Measurements from ENCODE around the gene DSE.

The DSE gene

DNA sequence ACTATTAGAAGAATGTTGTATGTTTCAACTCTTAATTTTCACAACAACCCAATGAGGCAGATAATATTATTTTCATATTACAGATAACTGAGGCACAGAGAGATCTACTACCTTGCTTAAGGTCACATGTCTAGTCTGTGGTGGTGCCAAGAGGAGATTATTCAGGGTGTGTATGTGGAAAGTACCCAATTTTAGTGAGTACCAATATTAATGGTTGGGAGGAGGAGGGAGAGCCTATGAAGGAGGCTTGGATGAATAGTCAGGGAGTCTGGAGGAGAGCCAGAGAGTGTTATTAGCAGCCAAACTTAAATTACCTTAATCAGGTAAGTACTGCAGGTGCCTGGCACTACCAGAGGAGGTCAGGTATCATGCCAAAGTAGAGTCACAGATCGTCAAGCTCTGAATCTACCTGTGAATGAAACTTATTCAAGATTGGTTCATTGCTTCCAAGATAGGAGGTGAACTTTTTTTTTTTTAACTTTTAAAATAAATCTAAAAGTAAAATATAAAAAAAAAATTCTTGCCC lies 79.5 kb downstream of the DSE start:
- no peak for DNase-seq

DNA sequence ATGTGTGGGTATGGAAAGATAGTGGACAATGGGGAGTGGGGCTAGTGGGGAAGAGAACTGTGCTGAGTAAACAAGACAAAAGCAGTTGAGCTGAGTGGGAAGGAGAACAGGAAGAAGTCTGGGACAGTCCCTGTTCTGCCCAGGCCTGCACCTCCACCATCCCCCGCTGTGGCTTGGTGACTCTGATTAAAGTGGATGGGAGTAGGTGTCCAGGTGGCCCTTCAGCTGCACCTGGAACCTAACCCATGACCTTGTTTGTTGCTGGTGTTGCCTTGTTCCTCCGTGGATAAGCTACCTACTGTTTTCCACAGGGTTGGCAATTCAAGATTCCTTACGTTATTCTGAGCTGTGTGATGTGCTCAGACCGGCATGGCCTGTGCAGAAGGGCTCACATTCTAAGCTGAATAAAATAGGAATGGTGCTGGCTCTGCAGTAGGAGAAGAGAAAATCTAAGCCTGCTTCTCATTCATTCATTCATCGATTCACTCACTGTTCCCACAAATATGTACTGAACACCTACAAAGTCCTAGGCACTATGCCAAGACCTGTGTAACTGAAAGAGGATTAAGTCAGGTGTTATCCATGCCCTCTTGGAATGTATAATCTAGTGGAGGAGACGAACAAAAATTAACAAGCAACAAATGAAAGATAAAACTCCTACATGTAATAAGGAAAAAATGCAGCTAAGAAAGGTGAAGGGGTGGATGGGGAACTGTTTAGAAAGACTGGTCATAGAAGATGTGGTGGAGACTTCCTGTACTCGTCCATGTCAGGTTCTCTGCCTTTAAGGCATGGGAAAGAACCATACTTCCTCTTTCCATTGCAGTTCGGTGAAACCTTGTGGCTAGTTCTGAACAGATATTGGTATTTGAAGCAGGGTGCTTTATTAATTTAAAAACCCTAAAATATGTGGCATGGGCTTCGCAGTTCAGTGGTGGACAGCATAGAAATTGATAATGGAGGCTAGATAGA lies 80.3 kb downstream of the DSE start:
- peak; percentile 60 for DNase-seq

DNA sequence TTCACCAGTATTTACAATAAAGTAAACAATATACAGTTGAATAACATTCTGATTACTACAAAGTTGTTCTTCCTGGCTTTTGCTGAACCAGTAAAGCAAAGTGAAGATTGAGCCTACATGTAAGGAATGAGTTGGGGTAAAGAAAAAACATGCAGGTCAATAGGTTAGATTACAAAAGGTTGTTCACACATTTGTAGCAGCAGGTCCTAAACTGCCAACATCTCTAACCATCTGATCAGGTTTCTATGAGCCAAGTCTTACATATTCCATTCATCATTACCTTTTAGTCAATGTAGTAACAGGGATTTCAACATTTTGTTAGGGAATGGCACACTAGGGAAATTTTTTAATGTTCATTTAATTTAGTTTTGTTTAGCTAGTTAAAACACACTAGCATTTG lies 81.2 kb downstream of the DSE start:
- DNase-seq: no peak

DNA sequence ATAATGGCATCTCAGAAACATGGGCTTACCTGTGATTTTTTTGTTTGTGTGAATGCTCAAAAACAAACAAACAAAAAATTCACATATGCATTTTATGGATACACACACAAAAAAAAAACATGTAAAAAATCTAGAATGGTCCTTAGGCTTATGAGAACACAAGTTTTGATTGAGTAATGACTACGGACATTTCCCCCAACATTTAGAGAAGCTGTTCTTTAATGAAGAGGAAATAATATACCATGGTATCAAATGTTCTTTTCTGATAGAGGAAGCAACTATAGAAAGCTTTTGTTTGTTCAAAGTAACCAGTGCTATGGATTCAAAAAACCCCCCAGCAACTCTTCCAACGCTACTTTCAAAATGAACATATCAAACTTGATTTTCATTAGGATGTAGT lies 81.8 kb downstream of the DSE start:
- DNase-seq: no peak

DNA sequence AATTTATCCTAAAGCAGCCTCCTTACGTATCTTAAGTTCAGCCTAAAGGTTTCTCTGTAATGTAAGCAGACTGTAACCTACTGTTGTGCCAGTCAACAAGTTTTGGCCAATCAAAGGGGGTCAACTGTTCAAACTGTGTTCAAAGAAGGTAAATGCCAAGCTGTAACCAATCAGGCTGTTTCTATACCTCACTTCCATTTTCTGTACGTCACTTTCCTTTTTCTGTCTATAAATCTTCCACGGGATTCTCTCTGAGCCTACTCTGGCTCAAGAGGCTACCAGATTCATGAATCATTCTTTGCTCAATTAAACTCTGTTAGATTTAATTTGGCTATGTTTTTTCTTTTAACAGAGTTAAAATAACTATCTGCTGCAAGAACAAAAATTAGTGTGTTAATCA lies 85.4 kb downstream of the DSE start:
- DNase-seq: no peak

DNA sequence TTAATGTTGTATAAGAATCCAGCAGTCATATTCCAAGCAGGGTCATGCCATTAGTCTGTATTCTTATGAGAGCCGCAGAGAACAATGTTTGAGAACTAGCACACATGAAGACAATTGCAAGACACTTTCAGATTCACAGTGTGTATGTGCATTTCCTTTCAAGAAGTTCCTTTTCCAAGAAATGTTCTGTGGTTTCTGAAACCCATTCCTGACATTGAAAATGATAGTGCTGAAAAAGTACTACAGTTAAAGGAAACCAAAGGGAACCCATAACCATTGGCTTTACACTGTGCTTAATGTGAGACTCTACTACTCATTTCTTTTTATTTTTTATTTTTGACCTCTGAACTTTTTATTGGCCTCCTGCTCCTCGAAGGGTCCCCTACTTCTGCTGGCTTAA lies 86.2 kb downstream of the DSE start:
- no peak for DNase-seq

DNA sequence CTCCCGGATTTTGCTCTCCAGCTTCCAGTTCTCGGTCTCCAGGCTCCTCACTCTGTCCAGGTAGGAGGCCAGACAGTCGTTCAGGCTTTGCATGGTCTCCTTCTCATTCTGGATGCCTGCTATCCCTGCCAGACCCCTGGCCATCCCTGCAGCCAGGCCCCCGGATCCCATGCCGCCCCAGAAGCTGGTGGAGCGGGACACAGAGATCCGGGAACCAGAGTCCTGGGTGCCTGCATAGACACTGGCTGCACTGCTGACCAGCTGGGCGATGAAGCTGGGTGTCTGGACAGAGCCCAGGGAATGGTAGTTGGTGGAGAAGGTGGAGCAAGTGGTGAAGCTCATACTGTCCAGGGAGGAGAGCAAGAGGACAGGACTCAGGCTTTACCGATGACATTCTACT lies 87.5 kb downstream of the DSE start:
- no peak for DNase-seq

DNA sequence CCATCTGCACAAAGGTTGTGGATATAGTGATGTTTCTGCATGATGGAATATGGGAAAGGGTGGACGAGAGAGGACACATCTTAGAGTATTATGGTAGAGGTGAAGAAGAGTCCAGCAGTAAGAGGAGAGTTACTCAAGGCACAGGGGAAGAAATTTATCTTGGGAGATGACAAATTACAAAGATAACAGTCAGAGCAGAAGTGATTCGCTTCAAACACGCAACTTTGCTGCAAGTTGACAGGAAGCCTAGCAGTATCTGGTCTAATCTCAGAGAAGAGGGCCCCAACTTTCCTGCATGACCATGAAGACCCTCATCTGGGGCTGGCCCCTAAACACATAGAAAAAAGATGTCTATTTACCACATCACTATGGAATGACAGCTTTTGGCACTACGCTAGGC lies 89.2 kb downstream of the DSE start:
- DNase-seq: no peak

DNA sequence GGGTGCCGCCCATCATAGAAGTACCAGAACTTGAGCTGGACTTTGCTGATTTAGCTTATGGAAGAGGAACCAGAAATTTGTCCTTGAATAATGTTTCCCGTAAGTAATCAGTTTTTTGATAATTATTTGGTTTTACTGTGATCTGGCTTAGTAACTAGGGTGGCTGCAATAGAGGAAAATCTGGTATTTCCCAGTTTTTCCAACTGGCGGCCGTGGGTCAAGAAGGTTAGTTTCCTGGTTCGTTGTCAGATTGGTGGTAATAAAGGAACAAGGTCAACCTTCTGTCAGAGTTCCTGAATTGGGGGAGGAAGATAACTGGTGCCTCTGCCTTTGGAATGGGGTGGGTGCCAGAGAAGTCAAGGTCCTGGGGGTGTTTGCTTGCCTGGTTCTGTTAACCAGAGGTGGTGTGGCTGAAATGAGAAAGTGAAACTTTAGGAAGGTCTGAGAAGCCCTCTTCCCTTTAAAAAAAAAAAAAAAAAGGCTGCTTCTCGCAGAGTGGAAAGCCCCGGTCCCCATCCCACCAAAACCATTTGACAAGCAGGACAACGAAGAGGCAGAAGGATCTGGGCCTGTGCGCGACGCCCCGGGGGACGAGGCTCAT lies 90.7 kb downstream of the DSE start, which contains the start of gene CALHM6:
TSS of gene CALHM6 (plus strand) at position 45 of the 601 bp plus-strand sequence. CDS start at position 600, 555 bp downstream.
- DNase-seq: no peak

DNA sequence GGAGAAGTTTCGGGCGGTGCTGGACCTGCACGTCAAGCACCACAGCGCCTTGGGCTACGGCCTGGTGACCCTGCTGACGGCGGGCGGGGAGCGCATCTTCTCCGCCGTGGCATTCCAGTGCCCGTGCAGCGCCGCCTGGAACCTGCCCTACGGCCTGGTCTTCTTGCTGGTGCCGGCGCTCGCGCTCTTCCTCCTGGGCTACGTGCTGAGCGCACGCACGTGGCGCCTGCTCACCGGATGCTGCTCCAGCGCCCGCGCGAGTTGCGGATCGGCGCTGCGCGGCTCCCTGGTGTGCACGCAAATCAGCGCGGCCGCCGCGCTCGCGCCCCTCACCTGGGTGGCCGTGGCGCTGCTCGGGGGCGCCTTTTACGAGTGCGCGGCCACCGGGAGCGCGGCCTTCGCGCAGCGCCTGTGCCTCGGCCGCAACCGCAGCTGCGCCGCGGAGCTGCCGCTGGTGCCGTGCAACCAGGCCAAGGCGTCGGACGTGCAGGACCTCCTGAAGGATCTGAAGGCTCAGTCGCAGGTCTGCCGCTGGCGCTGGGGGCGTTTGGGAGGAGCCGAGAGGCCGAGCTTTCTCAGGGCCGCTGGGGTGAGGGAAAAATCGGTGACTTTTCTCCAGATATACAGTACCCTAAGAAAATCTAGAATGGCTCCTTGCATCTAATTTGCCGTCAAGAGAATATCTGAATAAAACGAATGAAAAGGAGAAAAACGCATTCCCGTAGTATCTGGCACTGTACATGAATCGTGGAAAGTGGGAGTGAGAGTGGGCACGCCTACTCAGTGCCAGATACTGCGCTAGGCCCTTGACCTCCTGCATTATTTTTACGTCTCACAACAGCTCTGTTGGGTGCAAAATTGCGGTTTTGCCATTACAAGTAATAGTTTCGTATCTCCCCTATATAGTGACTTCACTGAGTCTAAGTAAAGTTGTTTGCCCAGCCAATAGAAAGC lies 91.5 kb downstream of the DSE start:
- peak; percentile 38 for DNase-seq

DNA sequence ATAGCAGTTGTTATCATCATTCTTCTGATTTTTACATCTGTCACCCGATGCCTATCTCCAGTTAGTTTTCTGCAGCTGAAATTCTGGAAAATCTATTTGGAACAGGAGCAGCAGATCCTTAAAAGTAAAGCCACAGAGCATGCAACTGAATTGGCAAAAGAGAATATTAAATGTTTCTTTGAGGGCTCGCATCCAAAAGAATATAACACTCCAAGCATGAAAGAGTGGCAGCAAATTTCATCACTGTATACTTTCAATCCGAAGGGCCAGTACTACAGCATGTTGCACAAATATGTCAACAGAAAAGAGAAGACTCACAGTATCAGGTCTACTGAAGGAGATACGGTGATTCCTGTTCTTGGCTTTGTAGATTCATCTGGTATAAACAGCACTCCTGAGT lies 92.6 kb downstream of the DSE start:
- no peak for DNase-seq

DNA sequence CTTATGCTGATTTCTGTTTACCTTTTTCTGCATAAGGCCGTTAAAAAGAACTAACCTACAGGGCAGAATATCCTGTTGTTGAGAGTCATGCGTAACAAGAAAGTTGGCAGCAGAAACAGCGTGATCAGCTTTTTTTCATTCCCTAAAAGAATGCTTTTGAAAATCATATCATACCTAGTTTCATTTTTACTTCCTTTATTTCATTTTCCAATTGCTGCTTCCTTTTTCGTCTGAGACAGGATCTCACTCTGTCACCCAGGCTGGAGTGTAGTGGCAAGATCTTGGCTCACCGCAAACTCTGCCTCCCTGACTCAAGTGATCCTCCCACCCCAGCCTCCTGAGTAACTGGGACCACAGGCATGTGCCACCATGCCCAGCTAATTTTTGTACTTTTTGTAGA lies 94.5 kb downstream of the DSE start:
- peak; percentile 49 for DNase-seq

DNA sequence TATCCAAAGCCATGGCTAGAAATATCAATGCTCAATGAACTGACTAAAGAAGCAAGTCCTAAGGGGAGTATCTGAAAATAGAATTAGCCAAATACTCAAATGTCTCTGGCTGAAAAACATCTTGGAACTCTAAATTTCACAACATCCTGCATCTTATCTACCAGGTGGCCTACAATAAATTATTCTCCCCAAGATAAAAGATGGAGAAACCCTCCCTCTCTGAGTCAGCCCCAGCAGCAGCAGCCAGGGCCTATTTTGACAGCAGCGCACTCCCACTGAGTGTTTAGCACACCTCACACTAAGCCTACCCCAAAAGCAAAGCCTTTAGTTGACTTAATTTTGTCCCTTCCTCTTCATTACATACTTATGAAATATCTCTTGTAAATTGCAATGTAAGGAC lies 96.3 kb downstream of the DSE start:
- no peak for DNase-seq

DNA sequence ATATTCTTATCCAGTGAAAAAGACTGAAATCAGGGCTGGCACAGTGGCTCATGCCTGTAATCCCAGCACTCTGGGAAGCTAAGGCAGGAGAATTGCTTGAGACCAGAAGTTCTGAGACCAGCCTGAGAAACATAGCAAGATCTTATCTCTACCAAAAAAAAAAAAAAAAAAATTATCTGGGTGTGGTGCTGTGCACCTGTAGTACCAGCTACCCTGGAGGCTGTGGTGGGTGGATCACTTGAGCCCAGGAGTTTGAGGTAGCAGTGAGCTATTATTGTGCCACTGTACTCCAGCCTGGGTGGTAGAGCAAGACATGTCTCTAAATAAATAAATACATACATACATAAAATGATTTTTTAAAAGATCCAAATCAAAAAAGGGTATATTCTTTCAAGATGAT lies 96.8 kb downstream of the DSE start:
- no peak for DNase-seq

DNA sequence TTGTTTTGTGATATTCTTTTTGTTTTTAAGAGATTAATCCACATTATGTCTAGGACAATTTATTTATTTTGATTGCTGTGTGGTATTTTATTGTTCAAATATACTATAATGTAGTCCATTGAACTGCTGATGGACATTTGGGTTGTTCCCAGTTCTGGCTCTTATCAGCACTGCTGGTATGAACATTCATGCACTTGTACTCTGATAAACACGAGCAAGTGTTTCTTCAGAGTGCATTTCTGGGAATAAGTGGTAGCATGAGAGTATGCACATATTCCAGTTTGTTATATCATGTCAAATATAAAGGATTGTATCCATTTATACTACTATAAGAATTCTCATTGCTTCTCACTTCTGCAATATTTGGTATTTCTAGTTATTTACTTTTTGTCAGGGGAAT lies 97.5 kb downstream of the DSE start:
- no peak for DNase-seq

DNA sequence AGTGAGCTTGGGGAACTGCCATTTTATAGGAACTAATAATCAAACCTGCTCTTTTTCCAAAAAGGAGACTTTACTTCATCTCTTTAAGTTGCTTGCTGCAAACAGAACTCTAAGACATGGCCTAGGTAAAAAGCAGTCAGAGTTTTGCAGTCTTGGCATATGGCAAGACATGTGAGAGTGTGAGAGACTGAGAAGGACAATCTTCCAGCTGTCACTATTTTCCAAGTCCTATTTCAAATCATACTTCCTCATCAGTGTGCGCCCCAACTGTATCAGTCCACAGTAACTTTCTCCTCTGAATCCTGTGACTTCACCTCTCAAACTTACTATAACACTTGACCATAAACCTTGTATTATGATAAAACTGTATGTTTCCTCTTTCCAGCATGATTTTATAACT lies 100.8 kb downstream of the DSE start:
- DNase-seq: no peak

DNA sequence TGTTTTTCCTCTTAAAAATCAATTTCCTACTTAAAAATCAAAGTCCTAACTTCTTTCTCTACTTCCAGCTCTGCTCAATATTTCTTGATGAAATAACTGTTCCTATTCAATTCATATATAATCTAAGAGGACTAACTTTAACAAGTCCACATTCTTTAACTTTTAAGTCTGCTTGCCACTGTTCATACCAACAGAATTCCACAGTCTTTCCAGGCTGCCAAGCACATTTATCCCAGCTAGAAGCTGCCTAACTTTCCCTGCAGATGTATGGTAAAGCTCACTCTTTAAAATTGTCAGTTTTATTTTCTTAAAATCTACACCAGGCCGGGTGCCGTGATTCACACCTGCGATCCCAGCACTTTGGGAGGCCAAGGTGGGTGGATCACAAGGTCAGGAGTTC lies 102.0 kb downstream of the DSE start:
- no peak for DNase-seq

DNA sequence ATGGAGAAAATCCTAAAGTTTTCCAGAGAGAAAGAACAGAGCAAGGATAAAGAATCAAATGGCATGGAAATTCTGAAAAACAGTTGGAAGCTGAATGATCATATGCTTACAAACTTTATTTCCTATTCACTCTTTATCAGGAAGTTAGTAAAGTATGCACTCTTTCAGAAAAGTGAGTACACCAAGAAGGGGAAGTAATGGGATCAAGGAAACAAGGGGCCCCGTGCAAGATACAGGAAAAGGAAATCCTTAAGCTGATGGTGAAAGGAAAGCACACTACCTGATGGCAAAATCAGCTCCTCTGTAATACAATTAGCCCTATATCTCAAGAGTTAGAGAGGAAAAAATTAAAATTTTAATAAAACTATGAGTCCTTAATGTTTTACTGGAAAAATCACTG lies 104.4 kb downstream of the DSE start:
- peak; percentile 50 for DNase-seq

DNA sequence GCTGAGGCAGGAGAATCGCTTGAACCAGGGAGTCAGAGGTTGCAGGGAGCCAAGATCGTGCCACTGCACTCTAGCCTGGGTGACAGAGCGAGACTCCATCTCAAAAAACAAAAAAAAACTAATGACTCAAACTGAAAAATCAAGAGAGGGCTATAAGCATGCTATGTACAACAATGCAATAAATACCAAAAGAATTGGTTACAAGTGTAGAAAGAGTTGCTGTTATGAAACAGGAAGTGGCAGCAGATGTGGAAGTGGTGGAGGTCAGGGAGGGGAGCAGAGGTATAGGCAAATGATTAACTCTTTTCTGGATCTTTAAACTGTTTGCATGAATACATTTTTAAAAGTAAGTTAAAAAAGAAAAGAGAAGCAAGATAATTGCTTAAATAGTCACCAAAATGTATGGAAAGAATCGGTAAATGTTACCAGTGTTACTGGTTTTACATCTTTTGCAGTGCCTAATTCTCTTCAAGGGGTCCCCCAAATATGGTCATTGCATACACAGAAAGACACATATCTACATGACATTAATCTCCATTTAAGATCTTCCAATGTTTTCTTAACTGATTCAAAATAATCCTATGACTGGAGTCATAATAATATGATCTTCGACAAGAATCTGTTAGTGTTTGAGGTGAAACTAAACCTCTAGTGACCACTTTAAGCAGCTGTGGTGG lies 105.4 kb downstream of the DSE start:
- DNase-seq: peak; percentile 42

DNA sequence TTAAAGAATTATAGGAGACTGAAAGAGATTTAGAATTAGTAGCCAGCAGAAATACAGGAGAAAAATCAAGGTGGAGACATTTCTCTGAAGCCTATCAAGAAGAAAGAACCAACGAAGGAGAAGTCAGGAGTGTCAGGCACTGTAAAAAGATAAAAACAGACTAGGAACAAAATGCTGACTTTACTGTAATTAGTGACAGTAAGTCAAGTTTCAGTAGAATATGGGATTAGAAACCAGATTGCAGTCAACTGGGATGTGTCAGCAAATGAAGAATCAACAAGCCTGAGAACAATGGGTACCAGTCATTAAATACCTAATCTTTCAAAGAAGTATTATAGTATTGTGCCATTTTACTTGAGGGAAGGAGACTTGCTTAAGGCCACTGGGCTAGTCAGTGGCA lies 112.0 kb downstream of the DSE start:
- DNase-seq: no peak

DNA sequence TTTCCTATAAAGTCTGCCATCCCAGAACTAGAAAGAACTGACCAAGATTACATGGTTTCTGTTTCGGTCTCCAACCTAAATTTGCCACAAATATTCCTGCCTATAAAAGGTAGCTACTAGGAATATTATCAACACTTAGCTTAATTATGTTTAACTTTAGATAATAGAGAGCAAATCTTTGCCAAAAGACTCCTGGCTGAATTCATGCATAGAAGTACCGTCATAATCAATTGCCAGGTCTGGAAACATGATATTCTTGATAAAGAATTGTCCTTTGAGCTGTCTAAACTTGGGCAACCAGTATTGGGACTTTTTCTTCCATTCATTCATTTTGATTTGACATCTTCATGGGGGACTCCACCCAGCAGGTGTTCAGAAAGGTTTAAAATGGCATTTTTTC lies 112.9 kb downstream of the DSE start:
- no peak for DNase-seq

DNA sequence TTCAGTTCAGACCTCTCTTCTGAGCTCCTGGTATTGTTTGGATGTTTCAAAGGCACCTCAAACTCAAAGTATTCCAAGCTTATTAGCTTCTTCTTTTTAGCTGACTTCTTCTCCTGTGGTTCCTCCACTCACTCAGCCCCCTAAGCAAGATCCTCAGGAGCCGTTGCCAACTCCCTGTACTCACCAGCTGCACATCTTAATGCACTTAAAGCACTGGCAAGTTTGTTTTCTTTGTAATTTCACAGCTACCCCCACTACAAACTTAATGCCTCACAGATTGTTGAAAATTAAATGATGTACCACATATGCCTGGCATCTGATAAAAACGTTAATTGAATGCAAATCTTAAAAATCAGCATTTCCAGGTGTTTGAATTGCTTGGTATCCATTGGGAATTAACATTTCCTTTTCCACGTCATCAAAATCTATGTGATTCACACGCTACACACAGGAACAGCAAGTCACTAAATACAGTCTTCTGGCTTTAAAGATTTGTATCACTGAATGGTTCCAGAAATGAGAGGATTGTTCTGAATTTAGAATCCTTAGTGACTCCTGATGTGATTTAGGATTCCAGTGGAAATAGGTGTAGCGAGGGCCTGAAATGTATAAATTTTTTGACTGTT lies 114.9 kb downstream of the DSE start:
- no peak for DNase-seq
